Measurements from ENCODE around the gene SKAP1. TPM values are rescaled to one million over a fixed set of nuclear protein-coding genes. Genes with fewer than 3 reads are reported as not detected.

Gene SKAP1
- total RNA-seq, 2 experiments from 2014 or later = 75.5 to 91.4 TPM

- H3K4me1 Mint-ChIP-seq = peaks cover 14% of the 10 kb centered on the region
- ATAC-seq (no peak), DNase-seq (no peak)
- no peaks in the 10 kb centered on the region for H3K9me3 Mint-ChIP-seq (ENCODE audit: low read depth)
- CTCF ChIA-PET = interaction anchor here (0.8 kb wide), 1 partner anchor 11 kb away, joined by 4 read pairs; no protein-coding TSS in a partner anchor
- no peak overlapping the region for H3K4me3 Mint-ChIP-seq
- no peaks in the 10 kb centered on the region for H3K27me3 Mint-ChIP-seq
- peaks cover 45% of the 10 kb centered on the region for H3K36me3 Mint-ChIP-seq
- no peak overlapping the region for H3K27ac Mint-ChIP-seq
Observed at GRCh38 chr17:48392857-48393256, 37.2 kb downstream of the SKAP1 start.

GRCh38 chr17:48391444-48391843, 38.6 kb downstream of the SKAP1 start:
- CTCF ChIA-PET = interaction anchor here (1.0 to 1.3 kb wide), 2 partner anchors 40 to 56 kb away, joined by 4 to 5 read pairs; no protein-coding TSS in a partner anchor
- H3K36me3 Mint-ChIP-seq = peaks cover 49% of the 10 kb centered on the region
- H3K4me3 Mint-ChIP-seq = no peak overlapping the region
- ATAC-seq (no peak), DNase-seq (no peak)
- H3K9me3 Mint-ChIP-seq (ENCODE audit: low read depth) = no peaks in the 10 kb centered on the region
- H3K27ac Mint-ChIP-seq = no peak overlapping the region
- H3K27me3 Mint-ChIP-seq = no peaks in the 10 kb centered on the region
- peaks cover 14% of the 10 kb centered on the region for H3K4me1 Mint-ChIP-seq

- no peak overlapping the region for H3K4me3 Mint-ChIP-seq
- no peak overlapping the region for H3K27ac Mint-ChIP-seq
- ATAC-seq = no peak
- no peaks in the 10 kb centered on the region for H3K27me3 Mint-ChIP-seq
- CTCF ChIA-PET = interaction anchor here (0.8 kb wide), 1 partner anchor 56 kb away, joined by 3 read pairs; no protein-coding TSS in a partner anchor
- DNase-seq = no peak
- no peaks in the 10 kb centered on the region for H3K9me3 Mint-ChIP-seq (ENCODE audit: low read depth)
- peaks cover 10% of the 10 kb centered on the region for H3K4me1 Mint-ChIP-seq
- peaks cover 48% of the 10 kb centered on the region for H3K36me3 Mint-ChIP-seq
Observed at GRCh38 chr17:48389903-48390302, 40.1 kb downstream of the SKAP1 start.

- CTCF ChIA-PET = interaction anchor here (0.9 to 1.8 kb wide), 2 partner anchors 13 to 68 kb away, joined by 3 to 4 read pairs; no protein-coding TSS in a partner anchor
- H3K4me3 Mint-ChIP-seq = no peak overlapping the region
- peaks cover 44% of the 10 kb centered on the region for H3K36me3 Mint-ChIP-seq
- H3K4me1 Mint-ChIP-seq = peaks cover 8% of the 10 kb centered on the region
- no peak overlapping the region for H3K27ac Mint-ChIP-seq
- DNase-seq = no peak
- H3K27me3 Mint-ChIP-seq = no peaks in the 10 kb centered on the region
- no peaks in the 10 kb centered on the region for H3K9me3 Mint-ChIP-seq (ENCODE audit: low read depth)
- ATAC-seq = no peak
Observed at GRCh38 chr17:48388955-48389743, 40.9 kb downstream of the SKAP1 start.

GRCh38 chr17:48386826-48387225, 43.2 kb downstream of the SKAP1 start:
- CTCF ChIA-PET = interaction anchor here (1.0 to 1.6 kb wide), 3 partner anchors 12 to 101 kb away, joined by 3 to 4 read pairs (median 3); no protein-coding TSS in a partner anchor
- Mint-ChIP-seq H3K4me3 (no peak overlapping the region), H3K27ac (no peak overlapping the region), H3K36me3 (peaks cover 48% of the 10 kb centered on the region), H3K9me3 (ENCODE audit: low read depth) (no peaks in the 10 kb centered on the region), H3K27me3 (no peaks in the 10 kb centered on the region), H3K4me1 (peaks cover 6% of the 10 kb centered on the region)
- ATAC-seq = no peak
- no peak for DNase-seq

- Mint-ChIP-seq H3K27ac (no peak overlapping the region), H3K27me3 (no peaks in the 10 kb centered on the region), H3K9me3 (ENCODE audit: low read depth) (no peaks in the 10 kb centered on the region), H3K36me3 (peaks cover 45% of the 10 kb centered on the region), H3K4me3 (no peak overlapping the region), H3K4me1 (peaks cover 2% of the 10 kb centered on the region)
- no peak for DNase-seq
- no peak for ATAC-seq
- CTCF ChIA-PET = interaction anchor here (0.8 to 1.3 kb wide), 2 partner anchors 14 to 72 kb away, joined by 3 to 5 read pairs; no protein-coding TSS in a partner anchor
Observed at GRCh38 chr17:48385319-48385718, 44.7 kb downstream of the SKAP1 start.

- Mint-ChIP-seq H3K4me1 (peaks cover 2% of the 10 kb centered on the region), H3K27ac (no peak overlapping the region), H3K36me3 (peaks cover 40% of the 10 kb centered on the region), H3K4me3 (no peak overlapping the region), H3K27me3 (no peaks in the 10 kb centered on the region), H3K9me3 (ENCODE audit: low read depth) (no peaks in the 10 kb centered on the region)
- CTCF ChIA-PET = interaction anchor here (0.7 kb wide), 1 partner anchor 57 kb away, joined by 4 read pairs; no protein-coding TSS in a partner anchor
- DNase-seq (no peak), ATAC-seq (no peak)
Observed at GRCh38 chr17:48384164-48384563, 45.9 kb downstream of the SKAP1 start.

GRCh38 chr17:48382989-48383388, 47.0 kb downstream of the SKAP1 start:
- ATAC-seq (no peak), DNase-seq (no peak)
- Mint-ChIP-seq H3K4me1 (peaks cover 2% of the 10 kb centered on the region), H3K9me3 (ENCODE audit: low read depth) (no peaks in the 10 kb centered on the region), H3K27me3 (no peaks in the 10 kb centered on the region), H3K36me3 (peaks cover 39% of the 10 kb centered on the region), H3K27ac (no peak overlapping the region), H3K4me3 (no peak overlapping the region)
- CTCF ChIA-PET = no interaction called here

GRCh38 chr17:48378708-48379392, 51.2 kb downstream of the SKAP1 start:
- Mint-ChIP-seq H3K36me3 (peaks cover 28% of the 10 kb centered on the region), H3K4me1 (peaks cover 2% of the 10 kb centered on the region), H3K27me3 (no peaks in the 10 kb centered on the region), H3K27ac (no peak overlapping the region), H3K9me3 (ENCODE audit: low read depth) (no peaks in the 10 kb centered on the region), H3K4me3 (no peak overlapping the region)
- DNase-seq = no peak
- CTCF ChIA-PET = interaction anchor here (0.7 to 2.4 kb wide), 4 partner anchors 63 to 204 kb away, joined by 3 to 11 read pairs (median 4); no protein-coding TSS in a partner anchor
- no peak for ATAC-seq

GRCh38 chr17:48378238-48378637, 51.8 kb downstream of the SKAP1 start:
- H3K4me3 Mint-ChIP-seq = no peak overlapping the region
- H3K9me3 Mint-ChIP-seq (ENCODE audit: low read depth) = no peaks in the 10 kb centered on the region
- no peak for DNase-seq
- CTCF ChIA-PET = interaction anchor here (0.6 to 2.4 kb wide), 4 partner anchors 79 to 535 kb away, joined by 3 to 11 read pairs (median 4); no protein-coding TSS in a partner anchor
- no peak overlapping the region for H3K27ac Mint-ChIP-seq
- no peak for ATAC-seq
- H3K27me3 Mint-ChIP-seq = no peaks in the 10 kb centered on the region
- H3K36me3 Mint-ChIP-seq = peaks cover 32% of the 10 kb centered on the region
- peaks cover 6% of the 10 kb centered on the region for H3K4me1 Mint-ChIP-seq

GRCh38 chr17:48376682-48377325, 53.2 kb downstream of the SKAP1 start:
- Mint-ChIP-seq H3K36me3 (peaks cover 27% of the 10 kb centered on the region), H3K9me3 (ENCODE audit: low read depth) (no peaks in the 10 kb centered on the region), H3K4me1 (peaks cover 12% of the 10 kb centered on the region), H3K27me3 (no peaks in the 10 kb centered on the region), H3K4me3 (no peak overlapping the region), H3K27ac (no peak overlapping the region)
- no peak for ATAC-seq
- no peak for DNase-seq
- CTCF ChIA-PET = interaction anchor here (0.8 to 1.2 kb wide), 3 partner anchors 17 to 41 kb away, joined by 3 to 4 read pairs (median 3); no protein-coding TSS in a partner anchor

GRCh38 chr17:48375356-48375755, 54.7 kb downstream of the SKAP1 start:
- ATAC-seq (no peak), DNase-seq (no peak)
- Mint-ChIP-seq H3K4me3 (no peak overlapping the region), H3K36me3 (peaks cover 21% of the 10 kb centered on the region), H3K9me3 (ENCODE audit: low read depth) (no peaks in the 10 kb centered on the region), H3K27ac (no peak overlapping the region), H3K4me1 (peaks cover 12% of the 10 kb centered on the region), H3K27me3 (no peaks in the 10 kb centered on the region)
- CTCF ChIA-PET = interaction anchor here (0.7 to 2.1 kb wide), 8 partner anchors 11 to 218 kb away, joined by 3 to 8 read pairs (median 3); partner anchors contain the start of gene HOXB5
